GM18526 (cell line): ENCODE results near the gene ZNF362.

ENCODE experiments used
- POLR2A ChIP-seq: IDR thresholded peaks from 3 replicates; pipeline ENCODE4 v1.6.1; 2011; ENCODE audit not compliant: insufficient read length; ENCODE audit errors: extremely low read depth

ZNF362 gene

DNA sequence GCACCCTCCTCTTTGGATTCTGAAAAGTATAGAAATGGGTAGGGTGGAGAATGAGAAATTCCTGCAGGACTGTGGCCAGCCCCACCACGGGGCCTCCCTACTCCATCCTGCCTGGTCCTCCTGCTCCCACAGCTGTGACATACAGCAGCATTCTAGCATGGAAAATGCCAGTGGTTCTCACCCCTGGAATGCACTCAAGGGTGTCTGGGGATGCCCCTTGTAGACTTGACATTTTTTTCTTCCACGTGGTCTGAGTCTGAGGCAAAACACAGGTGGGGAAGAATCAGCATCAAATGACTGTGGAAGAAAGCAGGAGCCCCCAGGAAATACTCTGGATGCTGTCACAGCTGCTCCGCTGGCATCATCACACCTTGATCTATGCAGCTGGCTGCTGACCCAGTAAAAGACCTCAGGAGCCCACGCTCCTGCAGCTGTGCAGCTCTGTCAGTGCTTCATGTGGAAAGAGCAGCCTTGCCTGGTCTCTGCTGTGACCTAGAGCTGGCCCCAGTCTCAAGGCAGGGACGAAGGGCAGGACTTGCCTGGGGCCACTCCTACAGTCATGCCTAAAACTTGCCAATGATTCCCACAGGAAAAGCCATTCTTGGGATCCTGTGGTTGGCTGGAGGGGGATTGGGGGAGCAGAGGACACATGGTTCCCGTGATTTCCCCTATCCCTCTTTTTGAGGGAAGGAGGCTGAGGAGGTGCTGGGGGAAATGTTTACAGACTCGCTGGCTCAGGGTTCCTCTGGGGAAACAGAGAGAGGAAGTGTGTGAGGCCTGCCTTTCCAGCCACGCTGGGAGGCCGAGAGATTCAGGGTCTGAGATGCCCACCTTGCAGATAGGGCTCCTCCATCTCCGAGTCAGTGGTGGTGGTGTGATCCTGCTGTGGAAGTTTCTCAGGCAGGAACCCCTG, 75.4 kb downstream of the ZNF362 start:
- no peak for TF ChIP-seq POLR2A

DNA sequence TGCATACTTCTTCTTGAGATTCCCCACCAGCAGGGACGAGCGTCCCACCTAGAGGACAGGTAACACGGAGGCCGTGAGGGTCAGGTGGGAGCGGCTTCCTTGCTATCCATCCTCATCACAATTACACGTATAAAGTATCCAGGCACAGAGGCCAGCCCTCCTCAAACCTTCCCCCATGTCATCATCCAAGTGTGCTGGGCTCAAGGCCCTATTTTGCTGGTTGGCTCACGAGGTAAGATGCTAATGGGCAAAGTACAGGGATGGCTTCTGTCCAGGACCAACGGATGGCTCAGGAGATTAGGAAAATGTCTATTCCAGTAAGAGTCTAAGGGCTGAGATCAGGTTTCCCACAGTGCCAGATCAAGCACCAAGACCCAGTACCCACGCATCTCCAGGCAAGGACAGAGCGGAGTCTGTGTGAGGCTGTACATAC, 76.1 kb downstream of the ZNF362 start:
- no peak for TF ChIP-seq POLR2A

DNA sequence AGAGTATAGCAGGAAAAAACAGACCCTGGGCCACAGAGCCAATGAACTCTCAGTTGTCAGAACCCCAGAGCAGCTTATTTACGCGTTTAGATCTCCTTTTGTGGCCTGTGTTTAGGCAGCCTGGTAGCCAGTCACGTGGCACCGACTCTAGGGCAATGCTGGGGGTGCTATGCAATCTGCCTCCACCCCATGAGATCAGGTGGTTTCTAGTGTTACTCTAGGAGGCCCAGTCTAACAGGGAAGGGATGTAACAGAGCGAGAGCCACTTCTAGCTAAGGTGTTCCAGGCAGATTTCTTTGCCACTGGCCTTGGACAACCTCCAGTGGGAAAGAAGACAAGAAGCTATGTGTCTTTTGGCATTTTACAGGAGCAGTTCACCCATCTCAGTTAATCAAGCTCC, 76.6 kb downstream of the ZNF362 start:
- TF ChIP-seq POLR2A: no peak

DNA sequence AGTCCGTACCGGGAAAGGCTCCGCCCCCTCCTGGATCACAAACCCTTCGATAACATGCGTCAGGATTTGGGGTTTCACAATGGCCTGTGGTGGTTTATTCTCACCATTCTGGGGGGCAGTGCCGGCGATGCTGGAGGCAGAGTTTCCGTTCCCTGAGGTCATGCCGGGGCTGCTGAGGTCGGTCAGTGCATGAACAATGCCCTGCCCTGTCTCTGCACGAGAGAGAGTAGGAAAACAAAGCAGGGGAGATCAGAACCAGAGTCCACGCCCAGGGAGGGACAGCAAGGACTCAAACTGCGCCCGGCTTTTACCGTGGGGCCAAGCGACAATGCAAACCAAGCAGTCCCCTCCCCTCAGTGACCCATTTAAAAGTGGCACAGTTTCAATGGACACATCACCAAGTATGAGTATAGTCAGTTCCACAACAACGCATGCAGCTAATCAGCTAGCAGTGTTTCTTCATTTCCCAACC, 77.8 kb downstream of the ZNF362 start:
- TF ChIP-seq POLR2A: no peak

DNA sequence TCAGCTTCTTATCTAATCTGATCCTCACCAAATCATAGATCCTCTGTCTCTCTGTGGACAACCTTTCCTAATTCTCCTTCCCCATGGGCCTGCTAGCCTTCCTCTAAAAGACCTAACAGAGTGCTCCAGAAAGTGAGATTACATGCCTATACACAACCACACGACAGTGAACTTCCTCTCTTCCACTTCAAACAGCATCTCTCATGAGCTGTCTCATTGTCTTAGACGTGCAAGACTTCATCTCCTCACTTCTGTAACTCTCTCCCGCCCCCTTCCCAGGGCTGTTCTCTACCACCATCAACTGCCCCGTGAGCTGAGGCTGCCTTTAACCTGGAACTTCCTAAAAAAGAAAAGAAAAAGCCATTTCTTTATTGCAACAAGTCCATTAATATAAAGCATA, 78.7 kb downstream of the ZNF362 start:
- TF ChIP-seq POLR2A: no peak

DNA sequence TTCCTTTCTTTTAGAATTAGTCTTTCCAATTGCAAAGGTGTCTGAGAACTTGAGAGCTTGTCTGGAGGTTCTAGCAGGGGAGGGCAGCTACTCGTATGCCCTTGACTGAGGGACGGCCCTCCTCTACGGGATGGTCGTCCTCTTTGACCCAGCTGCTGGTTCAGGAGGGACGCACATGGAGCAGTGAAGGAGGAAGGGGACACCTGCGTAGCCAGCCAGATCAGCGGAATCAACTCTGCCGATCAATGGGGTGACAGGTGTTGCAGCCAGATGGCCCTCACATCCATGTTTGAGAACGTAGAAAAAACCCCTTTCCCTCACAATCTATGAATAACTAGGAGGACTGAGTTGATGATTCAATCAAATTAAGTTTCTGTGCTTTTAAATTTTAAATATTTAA, 80.3 kb downstream of the ZNF362 start:
- TF ChIP-seq POLR2A: no peak

DNA sequence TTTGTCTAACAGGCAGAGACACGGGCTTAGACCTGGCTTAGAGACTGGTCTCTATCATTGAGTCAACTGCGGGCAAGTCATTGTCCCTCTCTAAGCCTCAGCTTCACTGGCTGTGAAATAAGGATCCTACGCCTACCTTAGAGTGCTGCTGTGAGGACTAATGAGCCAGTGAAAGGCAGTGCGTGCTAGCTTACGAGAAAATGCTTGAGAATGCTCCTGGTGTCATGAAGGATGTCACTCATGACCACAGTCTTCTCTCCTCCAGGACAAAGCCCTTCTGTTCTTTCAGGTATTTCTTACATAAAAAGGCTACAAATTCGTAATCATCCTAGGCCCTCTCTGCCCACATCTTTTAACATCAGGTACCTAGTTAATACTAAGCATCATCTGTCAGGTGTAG, 81.1 kb downstream of the ZNF362 start:
- TF ChIP-seq POLR2A: no peak

DNA sequence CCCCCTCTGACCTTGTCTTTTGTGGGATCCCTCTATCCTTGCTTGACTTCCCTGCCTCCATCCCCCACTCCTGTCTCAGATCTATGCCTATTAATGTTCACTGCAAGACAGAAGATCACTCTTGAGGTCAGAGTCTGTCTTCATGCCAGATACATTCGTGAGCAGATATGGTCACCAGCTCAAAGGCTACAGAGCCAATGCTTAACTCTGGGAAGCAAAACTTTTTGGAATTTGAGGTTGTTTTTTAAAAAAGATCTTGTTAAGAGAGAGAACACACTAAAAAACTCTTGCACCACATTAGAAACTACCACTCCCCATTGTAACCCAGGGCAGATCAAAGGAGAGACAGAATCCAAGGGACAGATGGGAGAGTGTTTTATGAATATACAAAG, 81.8 kb downstream of the ZNF362 start:
- no peak for TF ChIP-seq POLR2A

DNA sequence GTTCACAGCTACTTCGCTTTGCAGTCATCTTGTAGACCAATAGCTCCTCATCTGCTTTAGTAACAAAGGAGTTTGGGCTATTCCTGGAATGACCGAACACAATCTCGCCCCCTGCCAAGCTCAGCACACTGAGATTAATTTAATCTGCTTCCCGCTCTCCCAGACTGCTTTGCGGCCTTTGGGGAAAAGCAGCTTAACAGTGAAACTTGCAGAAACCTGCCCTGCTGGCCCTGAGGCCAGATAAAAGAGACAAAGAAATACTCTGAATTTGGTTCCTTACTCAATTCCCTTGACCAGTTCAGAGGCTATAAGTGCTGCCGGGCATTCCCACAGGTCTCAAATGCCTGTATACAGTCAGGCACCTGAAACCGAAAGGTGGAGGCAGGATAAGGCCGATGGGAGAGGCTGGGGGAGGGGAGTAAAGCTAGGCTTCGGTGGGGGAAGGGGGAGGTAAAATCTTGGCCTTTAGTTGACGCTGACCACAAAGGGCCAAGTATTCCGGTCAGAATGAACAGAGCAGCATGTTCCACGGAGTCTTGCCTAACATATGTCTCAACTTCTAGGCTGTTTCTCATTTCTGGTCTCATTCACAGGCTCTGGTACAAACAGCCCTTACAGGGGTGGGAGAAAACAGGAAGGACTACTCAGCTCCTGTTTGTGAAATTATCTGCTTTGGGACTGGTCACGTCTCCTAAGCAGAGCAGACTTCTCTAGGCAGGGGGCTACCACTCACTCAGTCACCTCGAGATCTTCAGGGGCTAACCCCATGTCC, 82.3 kb downstream of the ZNF362 start:
- no peak for TF ChIP-seq POLR2A

DNA sequence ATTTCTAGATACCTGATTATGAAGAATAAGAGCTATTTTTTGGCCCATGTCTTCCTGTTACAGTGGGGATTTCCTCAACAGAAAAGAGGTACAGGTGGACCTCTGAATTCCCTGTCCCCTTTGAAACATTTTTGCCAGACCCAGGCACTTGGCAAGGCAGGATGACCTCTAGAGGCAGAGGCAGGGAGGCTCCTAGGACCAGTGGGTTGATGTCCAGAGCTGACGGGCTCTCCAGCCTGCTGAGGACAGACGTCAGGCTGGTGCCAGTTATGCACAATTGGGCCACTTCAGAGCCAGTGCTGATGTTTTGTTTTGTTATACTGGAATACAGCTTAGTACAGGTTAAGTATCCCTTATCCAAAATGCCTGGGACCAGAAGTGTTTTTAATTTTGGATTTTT, 83.1 kb downstream of the ZNF362 start:
- TF ChIP-seq POLR2A: no peak

DNA sequence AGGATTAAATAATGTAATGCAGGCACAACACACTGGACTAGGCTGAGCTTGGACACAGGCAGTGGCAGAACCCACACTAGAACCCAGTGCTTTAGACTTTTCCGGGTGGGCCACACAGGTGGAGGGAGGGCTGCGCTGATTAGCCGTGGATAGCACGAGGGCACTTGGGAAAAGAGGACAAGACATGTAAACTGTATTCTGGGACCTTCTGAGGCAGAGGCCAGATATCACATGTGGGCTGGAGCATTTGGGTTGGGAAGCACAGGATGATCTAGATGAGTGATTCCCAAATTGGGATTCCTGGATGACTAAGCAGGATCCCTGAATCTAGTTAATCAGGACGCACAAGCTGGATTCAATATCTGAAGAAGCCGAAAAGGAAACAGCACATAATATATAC, 84.9 kb downstream of the ZNF362 start:
- no peak for TF ChIP-seq POLR2A

DNA sequence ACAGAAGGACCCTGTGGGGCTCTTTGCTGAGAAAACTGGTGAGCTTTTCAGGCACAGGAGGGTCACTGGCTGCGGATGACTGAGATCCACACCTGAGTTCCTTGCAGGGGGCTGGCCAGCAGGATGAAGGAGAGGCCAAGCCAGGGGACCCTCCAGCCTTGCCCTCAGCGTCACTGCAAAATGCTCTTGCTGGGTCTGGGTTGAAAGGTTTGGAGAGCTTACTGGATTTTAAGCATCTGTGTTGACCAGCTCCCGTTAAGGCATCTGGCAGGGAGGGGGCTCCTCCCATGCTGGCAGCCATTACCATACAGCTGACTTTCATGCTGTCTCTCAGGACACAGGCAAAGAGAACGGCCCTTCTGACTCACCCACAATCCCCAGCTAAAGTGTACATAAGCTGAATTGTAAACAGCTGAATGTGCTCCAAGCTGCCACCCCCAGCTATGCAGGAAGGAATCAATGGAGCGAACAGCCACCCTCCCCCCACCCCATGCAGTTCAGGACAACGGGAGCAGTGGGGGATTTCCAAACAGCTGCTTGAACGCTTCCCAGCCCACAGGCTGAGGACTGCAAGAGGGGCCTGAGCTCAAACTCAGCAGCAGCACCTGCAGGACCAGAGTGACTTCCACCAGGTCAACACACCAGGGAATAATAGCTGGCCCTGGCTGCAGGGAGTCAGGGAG, 85.9 kb downstream of the ZNF362 start:
- no peak for TF ChIP-seq POLR2A

DNA sequence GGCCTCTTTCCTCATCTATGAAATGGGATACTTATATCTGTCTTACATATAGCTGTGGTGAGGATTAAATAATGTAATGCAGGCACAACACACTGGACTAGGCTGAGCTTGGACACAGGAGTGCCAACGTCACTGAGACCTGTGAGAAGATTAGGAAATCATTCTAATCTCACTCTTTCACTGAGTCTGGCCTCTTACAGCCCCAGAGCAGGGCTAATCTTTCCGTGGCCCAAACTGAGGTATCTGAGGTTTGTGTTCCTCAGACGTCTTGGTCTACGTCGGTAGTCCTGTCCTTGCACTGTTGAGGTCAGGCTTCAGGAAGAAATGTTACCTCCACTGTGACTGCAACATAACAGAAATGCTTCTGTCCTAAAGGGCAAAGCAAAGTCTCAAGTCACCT, 87.2 kb downstream of the ZNF362 start:
- TF ChIP-seq POLR2A: no peak

DNA sequence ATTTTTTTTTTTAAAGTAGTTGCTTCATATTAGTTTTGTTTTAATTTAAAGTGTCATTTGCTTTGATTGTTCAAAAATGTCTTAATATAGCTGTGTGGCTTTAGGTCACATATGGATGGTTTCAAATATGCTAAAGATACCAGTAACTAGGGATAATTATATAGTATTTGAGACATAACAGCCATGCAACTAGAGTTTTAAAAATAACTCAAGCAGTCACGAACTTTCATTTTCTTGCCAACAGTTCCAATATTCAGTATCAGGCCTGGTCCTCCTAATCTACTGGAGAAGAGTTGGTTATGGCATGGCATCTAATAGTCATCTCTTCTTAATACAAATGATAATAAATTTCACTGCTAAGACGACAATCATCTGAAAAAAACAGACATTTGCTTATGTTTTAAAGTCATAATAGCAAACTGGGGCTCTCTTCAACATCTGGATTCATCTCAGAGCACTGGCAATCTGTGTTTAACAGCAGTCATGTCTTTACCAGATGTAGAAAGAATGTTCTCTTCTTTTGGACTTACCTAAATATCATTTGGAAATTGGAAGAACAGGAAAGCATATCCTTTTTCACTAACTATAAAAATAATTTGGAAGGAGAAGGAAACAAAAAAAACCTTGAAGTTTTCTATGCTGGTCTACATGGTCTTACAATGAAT, 88.7 kb downstream of the ZNF362 start:
- no peak for TF ChIP-seq POLR2A

DNA sequence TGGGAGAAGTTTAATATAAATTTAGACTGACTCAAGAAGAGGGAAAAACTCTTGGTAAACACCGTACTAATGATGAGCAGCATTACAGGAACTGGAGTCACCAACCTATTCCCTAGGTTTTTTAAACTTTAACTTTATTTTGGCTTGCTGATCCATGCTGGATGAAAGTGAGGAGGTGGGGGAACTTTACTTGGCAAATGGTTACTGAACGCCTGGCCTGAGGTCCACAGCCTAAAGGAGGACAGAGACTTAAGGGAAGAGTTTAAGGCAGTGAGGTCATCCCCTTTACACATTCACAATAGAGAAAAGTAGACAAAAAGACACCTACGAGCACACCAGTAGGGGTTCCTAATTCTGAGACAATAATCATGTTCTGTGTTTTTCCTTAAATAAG, 90.2 kb downstream of the ZNF362 start:
- TF ChIP-seq POLR2A: no peak
